Muscle of leg (tissue), 11 donors: ENCODE data around the gene RPS19BP1. TPM values are rescaled to one million over a fixed set of nuclear protein-coding genes. Genes with fewer than 3 reads are reported as not detected.

Experiments used
- DNase-seq: peaks from one replicate; pipeline ENCODE4 v3.0.0; 2013
- H3K27ac ChIP-seq: one replicate; pipeline ENCODE4 v1.5.1; 2013; ENCODE audit warnings: mild to moderate bottlenecking, low read length, control low read depth
- H3K27me3 ChIP-seq: one replicate; pipeline ENCODE4 v1.6.1; 2013; ENCODE audit warnings: low read length; ENCODE audit not compliant: control insufficient read depth, insufficient read depth
- H3K36me3 ChIP-seq: one replicate; pipeline ENCODE4 v1.6.1; 2013; ENCODE audit warnings: low read length; ENCODE audit not compliant: control insufficient read depth, insufficient read depth
- H3K4me1 ChIP-seq: one replicate; pipeline ENCODE4 v1.6.1; 2013; ENCODE audit warnings: low read length; ENCODE audit not compliant: control insufficient read depth, insufficient read depth
- H3K4me3 ChIP-seq: one replicate; pipeline ENCODE4 v1.5.1; 2013; ENCODE audit warnings: low read length, control low read depth
- H3K9me3 ChIP-seq: replicated peaks from 2 replicates; pipeline ENCODE4 v1.6.1; 2013; ENCODE audit warnings: low read depth, low read length; ENCODE audit not compliant: control insufficient read depth
- whole genome bisulfite sequencing: methylation state at CpG from one replicate; pipeline ENCODE4 v1.1.5; 2013; ENCODE audit warnings: missing lambda C conversion rate; ENCODE audit not compliant: insufficient coverage; 5-methylcytosine and 5-hydroxymethylcytosine counted together
- polyA plus RNA-seq, 8 donors: library from polyadenylated mRNA; unstranded; fragments of 120-200 nt; gene quantifications; one replicate each; pipeline versions ENCODE4 v1.2.1 to v1.2.3, GENCODE V29; 2013; ENCODE audit warnings: inconsistent platforms in 1 of 8, low replicate concordance in 1 of 8; ENCODE audit not compliant: insufficient read length in 8 of 8, insufficient read depth in 1 of 8
- total RNA-seq: library from RNA; stranded (reverse); fragments of 120-200 nt; gene quantifications from one replicate; pipeline ENCODE4 v1.2.4, GENCODE V29; 2013

The RPS19BP1 gene
- total and polyA plus RNA-seq, 9 donors: 43.2 to 66.6 (median 52.9) TPM

- 42% methylated on average over 6 of the region's 9 CpGs for WGBS
- Histone ChIP-seq H3K4me3 (no peak overlapping the region), H3K4me1 (peaks cover 51% of the 10 kb centered on the region), H3K27me3 (no peaks in the 10 kb centered on the region), H3K9me3 (no peaks in the 10 kb centered on the region), H3K36me3 (peaks cover 41% of the 10 kb centered on the region), H3K27ac (no peak overlapping the region)
- peak; percentile 53 for DNase-seq
These were observed 1.7 kb downstream of the RPS19BP1 start for GRCh38 chr22:39530692-39531331.

GRCh38 chr22:39530116-39530515 lies 2.4 kb downstream of the RPS19BP1 start:
- H3K27me3 ChIP-seq: no peaks in the 10 kb centered on the region
- no peak for DNase-seq
- no peak overlapping the region for H3K4me3 ChIP-seq
- no peak overlapping the region for H3K27ac ChIP-seq
- WGBS: 79% methylated on average over 6 of the region's 6 CpGs
- H3K4me1 ChIP-seq: peaks cover 56% of the 10 kb centered on the region
- no peaks in the 10 kb centered on the region for H3K9me3 ChIP-seq
- peaks cover 45% of the 10 kb centered on the region for H3K36me3 ChIP-seq

GRCh38 chr22:39529487-39529851 lies 3.1 kb downstream of the RPS19BP1 start:
- Histone ChIP-seq H3K4me3 (no peak overlapping the region), H3K27me3 (no peaks in the 10 kb centered on the region), H3K4me1 (peaks cover 57% of the 10 kb centered on the region), H3K9me3 (no peaks in the 10 kb centered on the region), H3K36me3 (peaks cover 52% of the 10 kb centered on the region), H3K27ac (no peak overlapping the region)
- no peak for DNase-seq
- WGBS: 57% methylated on average over 17 of the region's 17 CpGs

GRCh38 chr22:39528681-39529486 lies 3.7 kb downstream of the RPS19BP1 start:
- Histone ChIP-seq H3K27ac (peak overlapping the region; percentile 65), H3K9me3 (no peaks in the 10 kb centered on the region), H3K27me3 (no peaks in the 10 kb centered on the region), H3K4me1 (peaks cover 59% of the 10 kb centered on the region), H3K4me3 (no peak overlapping the region), H3K36me3 (peaks cover 58% of the 10 kb centered on the region)
- WGBS: 33% methylated on average over 31 of the region's 32 CpGs
- peak; percentile 94 for DNase-seq

- WGBS: 67% methylated on average over 7 of the region's 12 CpGs
- Histone ChIP-seq H3K27me3 (no peaks in the 10 kb centered on the region), H3K4me1 (peaks cover 63% of the 10 kb centered on the region), H3K9me3 (no peaks in the 10 kb centered on the region), H3K4me3 (no peak overlapping the region), H3K27ac (peak overlapping the region; percentile 65), H3K36me3 (peaks cover 62% of the 10 kb centered on the region)
- DNase-seq: peak; percentile 31
These were observed 4.4 kb downstream of the RPS19BP1 start for GRCh38 chr22:39528080-39528661.

GRCh38 chr22:39527481-39527961 lies 5.0 kb downstream of the RPS19BP1 start:
- H3K36me3 ChIP-seq: peaks cover 69% of the 10 kb centered on the region
- DNase-seq: peak; percentile 64
- H3K27ac ChIP-seq: peak overlapping the region; percentile 65
- no peaks in the 10 kb centered on the region for H3K27me3 ChIP-seq
- H3K4me1 ChIP-seq: peaks cover 69% of the 10 kb centered on the region
- WGBS: 35% methylated on average over 6 of the region's 6 CpGs
- no peaks in the 10 kb centered on the region for H3K9me3 ChIP-seq
- H3K4me3 ChIP-seq: no peak overlapping the region

GRCh38 chr22:39526736-39527171 lies 5.8 kb downstream of the RPS19BP1 start:
- H3K27me3 ChIP-seq: no peaks in the 10 kb centered on the region
- H3K36me3 ChIP-seq: peaks cover 76% of the 10 kb centered on the region
- 54% methylated on average over 3 of the region's 4 CpGs for WGBS
- H3K9me3 ChIP-seq: no peaks in the 10 kb centered on the region
- DNase-seq: peak; percentile 18
- peaks cover 73% of the 10 kb centered on the region for H3K4me1 ChIP-seq
- H3K4me3 ChIP-seq: no peak overlapping the region
- H3K27ac ChIP-seq: peak overlapping the region; percentile 35

- WGBS: 66% methylated on average over 4 of the region's 4 CpGs
- DNase-seq: no peak
- no peak overlapping the region for H3K4me3 ChIP-seq
- H3K4me1 ChIP-seq: peaks cover 70% of the 10 kb centered on the region
- no peak overlapping the region for H3K27ac ChIP-seq
- H3K9me3 ChIP-seq: no peaks in the 10 kb centered on the region
- H3K27me3 ChIP-seq: peaks cover under 1% of the 10 kb centered on the region
- H3K36me3 ChIP-seq: peaks cover 75% of the 10 kb centered on the region
These were observed 6.9 kb downstream of the RPS19BP1 start for GRCh38 chr22:39525658-39525975.

- Histone ChIP-seq H3K4me3 (no peak overlapping the region), H3K9me3 (no peaks in the 10 kb centered on the region), H3K27me3 (peaks cover 3% of the 10 kb centered on the region), H3K27ac (peak overlapping the region; percentile 65), H3K4me1 (peaks cover 70% of the 10 kb centered on the region), H3K36me3 (peaks cover 71% of the 10 kb centered on the region)
- 72% methylated on average over 6 of the region's 10 CpGs for WGBS
- no peak for DNase-seq
These were observed 7.5 kb downstream of the RPS19BP1 start for GRCh38 chr22:39524753-39525657.
